Uterus (tissue), 2 donors: ENCODE measurements around the gene FUT3.

Experiments used
- CTCF ChIP-seq, 4 experiments: fragments of 200-600 bp in 2 of 4; fragments of 450-650 bp in 2 of 4; sonication (generic) in 2 of 4; IDR thresholded peaks; one replicate each; pipeline ENCODE4 v1.5.1; 2016 to 2019; ENCODE audit warnings: antibody characterized with exemption in 4 of 4, mild to moderate bottlenecking in 2 of 4, moderate library complexity in 1 of 4
- POLR2A ChIP-seq, 2 donors: fragments of 450-650 bp; IDR thresholded peaks; one replicate each; pipeline ENCODE4 v1.6.1; 2016; ENCODE audit warnings: antibody characterized with exemption in 2 of 2, mild to moderate bottlenecking in 1 of 2, moderate library complexity in 1 of 2

DNA sequence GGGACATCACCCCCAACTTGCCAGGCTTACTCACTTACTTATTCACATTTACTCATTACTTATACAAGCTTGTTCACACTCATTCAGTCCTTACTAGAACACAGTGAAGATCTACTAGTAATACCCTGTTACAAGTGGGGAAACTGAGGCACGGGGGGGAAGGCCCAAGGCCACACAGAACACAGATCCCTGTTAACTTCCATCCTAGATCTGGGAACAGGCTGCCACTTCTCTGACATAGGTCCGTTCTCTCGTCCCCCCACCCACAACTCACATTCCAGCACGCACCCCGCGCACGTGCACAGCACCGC, 47.9 kb downstream of the FUT3 start:
- TF ChIP-seq CTCF (IDR thresholded peaks at IDR 0.05) (no peak), POLR2A (IDR thresholded peaks at IDR 0.05) (no peak)
